HG02970 (cell line): Measurements from ENCODE around the gene CAPN9.
"Not testable (repeated sequence)": the region's sequence is repeated elsewhere in the genome, so short reads cannot be mapped to it uniquely, and the experiment has no call there.

Experiments
- ATAC-seq: cut with Tn5 transposase; IDR thresholded peaks from one replicate; pipeline ENCODE4 v1.9.1; 2021; ENCODE audit warnings: mild to moderate bottlenecking, moderate library complexity, moderate number of reproducible peaks; ENCODE audit not compliant: unreplicated experiment, low FRiP score

The CAPN9 gene

GRCh38 chr1:230766318-230766717 lies 19.1 kb downstream of the CAPN9 start:
- no peak for ATAC-seq

GRCh38 chr1:230767859-230768612 lies 20.8 kb downstream of the CAPN9 start:
- ATAC-seq, result not testable (repeated sequence)

- no peak for ATAC-seq
Observed at GRCh38 chr1:230768903-230769570, 21.8 kb downstream of the CAPN9 start.

- ATAC-seq, result no peak
Observed at GRCh38 chr1:230770317-230770716, 23.1 kb downstream of the CAPN9 start.

GRCh38 chr1:230771773-230772354 lies 24.7 kb downstream of the CAPN9 start:
- no peak for ATAC-seq

- no peak for ATAC-seq
Observed at GRCh38 chr1:230772457-230773395, 25.5 kb downstream of the CAPN9 start.

GRCh38 chr1:230773396-230774033 lies 26.3 kb downstream of the CAPN9 start:
- ATAC-seq, result no peak

GRCh38 chr1:230778916-230779590 lies 31.9 kb downstream of the CAPN9 start:
- ATAC-seq, result no peak

GRCh38 chr1:230781131-230781530 lies 33.9 kb downstream of the CAPN9 start:
- no peak for ATAC-seq

GRCh38 chr1:230781594-230781993 lies 34.4 kb downstream of the CAPN9 start:
- ATAC-seq, result no peak

GRCh38 chr1:230784163-230784562 lies 37.0 kb downstream of the CAPN9 start:
- no peak for ATAC-seq

- ATAC-seq, result no peak
Observed at GRCh38 chr1:230785636-230786384, 38.6 kb downstream of the CAPN9 start.

- ATAC-seq, result no peak
Observed at GRCh38 chr1:230786385-230786753, 39.2 kb downstream of the CAPN9 start.

- ATAC-seq, result no peak
Observed at GRCh38 chr1:230787471-230787870, 40.3 kb downstream of the CAPN9 start.

GRCh38 chr1:230788561-230789275 lies 41.5 kb downstream of the CAPN9 start:
- no peak for ATAC-seq

GRCh38 chr1:230790026-230790425 lies 42.8 kb downstream of the CAPN9 start:
- ATAC-seq, result no peak

GRCh38 chr1:230791986-230792564 lies 44.9 kb downstream of the CAPN9 start:
- ATAC-seq, result no peak
